ENCODE measurements around the gene CAP1. TPM values are rescaled to one million over a fixed set of nuclear protein-coding genes. Genes with fewer than 3 reads are reported as not detected.

The CAP1 gene
- polyA plus RNA-seq, 1 donor from 2014 or later = 162 TPM

DNA sequence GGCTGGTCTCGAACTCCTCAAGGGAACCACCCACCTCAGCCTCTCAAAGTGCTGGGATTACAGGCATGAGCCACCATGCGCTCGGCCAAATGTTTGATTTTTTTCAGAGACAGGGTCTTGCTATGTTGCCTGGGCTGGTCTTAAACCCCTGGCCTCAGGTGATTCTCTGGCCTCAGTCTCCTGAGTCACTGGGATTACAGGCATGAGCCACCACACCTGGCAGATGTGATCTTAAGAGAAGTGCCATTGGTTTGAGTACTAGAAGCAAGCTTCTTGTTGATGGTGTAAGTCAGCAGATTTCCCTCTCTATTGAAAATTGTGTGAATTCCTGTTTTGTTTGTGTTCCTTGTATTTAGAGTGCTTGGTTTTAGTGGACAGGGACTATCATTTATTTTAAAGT lies 5.2 kb downstream of the CAP1 start:
- Histone ChIP-seq H3K27me3 (ENCODE audit: insufficient read depth, low read depth, low read length) (no peaks in the 10 kb centered on the region), H3F3A (ENCODE audit: insufficient read depth, low read length, poor library complexity, severe bottlenecking) (no peaks in the 10 kb centered on the region), H3K9me2 (ENCODE audit: insufficient read depth, low read length) (no peaks in the 10 kb centered on the region), H3K79me2 (replicated peaks; ENCODE audit: insufficient read depth, low read length) (peaks cover 65% of the 10 kb centered on the region), H3K36me3 (ENCODE audit: insufficient read depth, low read length) (no peaks in the 10 kb centered on the region), H3K4me2 (ENCODE audit: low read length) (no peak overlapping the region), H3K27ac (ENCODE audit: low read length) (no peak overlapping the region), H3K9me3 (ENCODE audit: low read length) (no peaks in the 10 kb centered on the region), H3K4me3 (ENCODE audit: low read length) (no peak overlapping the region), H2AFZ (ENCODE audit: low read depth, low read length) (no peak overlapping the region), H4K20me1 (ENCODE audit: insufficient read depth) (no peaks in the 10 kb centered on the region), H3K9ac (ENCODE audit: low read length) (no peak overlapping the region)
- TF ChIP-seq SMC3 (conservative IDR thresholded peaks at IDR 0.05; ENCODE audit: poor library complexity) = no peak

DNA sequence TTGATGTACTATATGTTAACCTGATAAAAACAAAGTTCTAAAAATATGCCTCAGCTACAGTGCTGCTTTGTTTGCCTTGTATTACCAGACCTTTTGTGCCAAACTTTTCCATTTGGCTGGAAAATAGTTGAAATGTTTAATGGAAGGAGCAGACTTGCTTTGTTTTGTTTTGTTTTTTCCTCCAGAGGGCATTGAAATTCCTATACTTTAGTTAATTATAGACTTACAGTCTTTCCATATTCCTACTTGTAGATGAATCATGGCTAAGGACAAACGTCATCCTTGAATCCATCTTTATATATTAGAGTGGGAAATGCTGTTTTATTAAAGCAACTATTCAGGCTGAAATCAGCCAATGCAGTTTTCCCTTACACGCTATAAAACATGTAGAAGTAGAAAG lies 6.7 kb downstream of the CAP1 start:
- H4K20me1 ChIP-seq (ENCODE audit: insufficient read depth) = no peaks in the 10 kb centered on the region
- H3F3A ChIP-seq (ENCODE audit: insufficient read depth, low read length, poor library complexity, severe bottlenecking) = no peaks in the 10 kb centered on the region
- no peaks in the 10 kb centered on the region for H3K27me3 ChIP-seq (ENCODE audit: insufficient read depth, low read depth, low read length)
- H3K79me2 ChIP-seq (replicated peaks; ENCODE audit: insufficient read depth, low read length) = peaks cover 56% of the 10 kb centered on the region
- H3K9me2 ChIP-seq (ENCODE audit: insufficient read depth, low read length) = no peaks in the 10 kb centered on the region
- no peaks in the 10 kb centered on the region for H3K36me3 ChIP-seq (ENCODE audit: insufficient read depth, low read length)
- H3K9me3 ChIP-seq (ENCODE audit: low read length) = no peaks in the 10 kb centered on the region
- no peak overlapping the region for H3K27ac ChIP-seq (ENCODE audit: low read length)
- TF ChIP-seq RAD21 (conservative IDR thresholded peaks at IDR 0.05) = no peak
- TF ChIP-seq TAF1 (IDR thresholded peaks at IDR 0.05; ENCODE audit: low read depth) = no peak
- no peak for TF ChIP-seq SMC3 (conservative IDR thresholded peaks at IDR 0.05; ENCODE audit: poor library complexity)
- TF ChIP-seq EP300 (conservative IDR thresholded peaks at IDR 0.05; ENCODE audit: poor library complexity, severe bottlenecking) = no peak
- no peak for TF ChIP-seq MXI1 (conservative IDR thresholded peaks at IDR 0.05; ENCODE audit: poor library complexity, severe bottlenecking)
- TF ChIP-seq REST (IDR thresholded peaks at IDR 0.05; ENCODE audit: borderline replicate concordance) = no peak
- TF ChIP-seq CTCF (IDR thresholded peaks at IDR 0.05; ENCODE audit: poor library complexity, severe bottlenecking) = no peak
- TF ChIP-seq POLR2AphosphoS5 (IDR thresholded peaks at IDR 0.05) = no peak
- no peak for TF ChIP-seq EZH2 (IDR thresholded peaks at IDR 0.05; ENCODE audit: borderline replicate concordance, insufficient read depth, low read length, poor library complexity, severe bottlenecking)
- H3K9ac ChIP-seq (ENCODE audit: low read length) = no peak overlapping the region
- H3K4me2 ChIP-seq (ENCODE audit: low read length) = no peak overlapping the region
- no peak overlapping the region for H2AFZ ChIP-seq (ENCODE audit: low read depth, low read length)
- no peak overlapping the region for H3K4me3 ChIP-seq (ENCODE audit: low read length)

DNA sequence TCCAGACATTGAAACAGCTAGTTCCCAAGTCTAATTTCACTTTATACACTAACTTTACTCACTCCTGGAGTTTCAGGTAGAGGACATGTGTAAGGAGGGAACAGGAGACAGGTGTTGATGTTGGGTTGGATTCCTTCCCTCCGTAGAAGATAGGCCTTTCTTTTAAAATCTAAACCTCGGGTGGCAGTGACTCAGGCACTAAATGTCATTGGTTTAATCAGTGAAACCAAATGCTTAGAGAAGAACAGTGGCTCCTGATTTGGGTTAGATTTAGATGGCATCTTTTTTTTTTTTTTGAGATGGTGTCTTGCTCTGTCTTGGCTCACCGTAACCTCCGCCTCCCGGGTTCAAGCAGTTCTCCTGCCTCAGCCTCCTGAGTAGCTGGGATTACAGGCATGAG lies 7.2 kb downstream of the CAP1 start:
- no peak overlapping the region for H3K27ac ChIP-seq (ENCODE audit: low read length)
- H3K27me3 ChIP-seq (ENCODE audit: insufficient read depth, low read depth, low read length) = no peaks in the 10 kb centered on the region
- H3K4me3 ChIP-seq (ENCODE audit: low read length) = no peak overlapping the region
- H3K36me3 ChIP-seq (ENCODE audit: insufficient read depth, low read length) = no peaks in the 10 kb centered on the region
- no peaks in the 10 kb centered on the region for H3K9me3 ChIP-seq (ENCODE audit: low read length)
- H3K79me2 ChIP-seq (replicated peaks; ENCODE audit: insufficient read depth, low read length) = peaks cover 51% of the 10 kb centered on the region
- no peaks in the 10 kb centered on the region for H3F3A ChIP-seq (ENCODE audit: insufficient read depth, low read length, poor library complexity, severe bottlenecking)
- no peak overlapping the region for H3K9ac ChIP-seq (ENCODE audit: low read length)
- H4K20me1 ChIP-seq (ENCODE audit: insufficient read depth) = no peaks in the 10 kb centered on the region
- TF ChIP-seq POLR2AphosphoS5 (IDR thresholded peaks at IDR 0.05) = no peak
- no peak for TF ChIP-seq TAF1 (IDR thresholded peaks at IDR 0.05; ENCODE audit: low read depth)
- no peak for TF ChIP-seq REST (IDR thresholded peaks at IDR 0.05; ENCODE audit: borderline replicate concordance)
- no peak for TF ChIP-seq CTCF (IDR thresholded peaks at IDR 0.05; ENCODE audit: poor library complexity, severe bottlenecking)
- no peak for TF ChIP-seq SMC3 (conservative IDR thresholded peaks at IDR 0.05; ENCODE audit: poor library complexity)
- TF ChIP-seq EZH2 (IDR thresholded peaks at IDR 0.05; ENCODE audit: borderline replicate concordance, insufficient read depth, low read length, poor library complexity, severe bottlenecking) = no peak
- TF ChIP-seq EP300 (conservative IDR thresholded peaks at IDR 0.05; ENCODE audit: poor library complexity, severe bottlenecking) = no peak
- no peak for TF ChIP-seq MXI1 (conservative IDR thresholded peaks at IDR 0.05; ENCODE audit: poor library complexity, severe bottlenecking)
- TF ChIP-seq RAD21 (conservative IDR thresholded peaks at IDR 0.05) = no peak
- no peak overlapping the region for H3K4me2 ChIP-seq (ENCODE audit: low read length)
- H2AFZ ChIP-seq (ENCODE audit: low read depth, low read length) = no peak overlapping the region
- no peaks in the 10 kb centered on the region for H3K9me2 ChIP-seq (ENCODE audit: insufficient read depth, low read length)

Data from neural cell (in vitro differentiated cells).